GM19395 (cell line): Measurements from ENCODE around the gene BBX.

Experiments
- ATAC-seq: cut with Tn5 transposase; IDR thresholded peaks from one replicate; pipeline ENCODE4 v1.9.1; 2021; ENCODE audit warnings: mild to moderate bottlenecking, moderate library complexity; ENCODE audit not compliant: unreplicated experiment

The BBX gene

DNA sequence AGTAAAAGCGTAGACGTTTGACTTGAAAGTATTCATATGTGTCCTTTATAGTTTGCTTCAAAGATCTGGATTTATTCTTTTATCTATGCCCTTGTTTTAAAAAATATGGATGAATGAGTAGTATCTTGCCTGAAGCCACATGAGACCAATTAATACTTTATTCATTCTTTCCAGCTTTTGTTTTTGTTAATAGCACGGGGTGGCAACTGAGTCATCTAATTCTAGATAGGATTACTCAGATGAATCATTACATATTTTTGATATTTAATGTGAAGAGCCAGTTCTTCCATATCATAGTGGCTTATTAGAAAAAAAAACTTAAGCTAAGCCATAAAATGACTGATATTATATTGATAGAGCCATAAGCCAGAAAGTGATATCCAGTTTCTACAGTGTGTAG lies 121.9 kb downstream of the BBX start:
- no peak for ATAC-seq

DNA sequence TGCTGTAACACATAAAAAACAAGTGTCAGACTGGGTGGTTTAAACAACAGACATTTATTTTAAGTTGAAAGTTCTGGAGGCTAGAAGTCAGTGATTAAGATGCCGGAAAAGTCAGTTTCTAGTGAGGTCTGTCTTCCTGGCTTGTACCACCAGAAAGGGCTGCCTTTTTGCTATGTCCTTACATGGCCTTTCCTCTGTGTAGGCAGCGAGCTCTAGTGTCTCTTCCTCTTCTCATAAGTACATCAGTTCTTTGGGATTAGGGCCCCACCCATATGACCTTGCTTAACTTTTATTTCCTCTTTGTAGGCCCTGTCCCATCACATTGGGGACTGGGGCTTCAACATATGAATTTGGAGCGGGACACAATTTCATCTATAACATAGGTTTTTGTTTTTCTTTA lies 128.0 kb downstream of the BBX start:
- no peak for ATAC-seq

DNA sequence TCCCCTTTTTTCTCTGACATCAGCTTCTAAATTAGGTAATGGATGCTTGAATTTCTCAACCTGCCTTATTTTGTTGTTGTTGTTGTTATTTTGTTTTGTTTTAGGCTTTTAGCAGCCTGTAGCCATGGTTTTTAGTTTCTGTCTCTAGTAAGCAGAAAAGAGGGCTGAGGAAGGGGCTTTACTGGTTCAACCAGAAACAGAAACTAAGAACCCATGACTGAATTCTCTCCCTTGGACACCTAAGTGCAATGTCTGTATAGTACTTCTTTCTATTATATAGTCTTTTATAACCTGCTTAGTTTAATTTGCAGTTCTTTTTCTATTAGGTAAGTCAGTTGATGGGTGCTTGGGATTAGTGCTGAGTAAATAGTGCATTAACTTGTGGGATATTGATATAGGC lies 129.0 kb downstream of the BBX start:
- ATAC-seq, result peak; percentile 78

DNA sequence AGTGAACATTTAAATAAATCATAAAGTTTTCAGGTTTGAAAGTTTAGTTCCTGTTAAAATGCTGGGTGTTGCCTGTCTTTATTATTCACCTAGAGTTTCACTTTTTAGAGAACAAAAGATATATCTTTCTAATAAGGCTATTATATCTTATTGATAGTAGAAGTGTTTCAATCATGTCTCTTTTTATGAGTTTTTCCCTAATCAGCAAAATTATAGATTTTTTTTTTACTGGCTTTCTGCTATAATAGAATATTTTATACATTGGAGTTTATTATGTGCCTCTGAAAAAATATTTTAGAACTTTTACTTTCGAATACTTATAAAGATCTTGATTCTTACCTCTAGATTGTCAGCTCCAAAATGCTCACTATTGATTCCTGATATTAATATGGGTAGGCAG lies 131.5 kb downstream of the BBX start:
- no peak for ATAC-seq

DNA sequence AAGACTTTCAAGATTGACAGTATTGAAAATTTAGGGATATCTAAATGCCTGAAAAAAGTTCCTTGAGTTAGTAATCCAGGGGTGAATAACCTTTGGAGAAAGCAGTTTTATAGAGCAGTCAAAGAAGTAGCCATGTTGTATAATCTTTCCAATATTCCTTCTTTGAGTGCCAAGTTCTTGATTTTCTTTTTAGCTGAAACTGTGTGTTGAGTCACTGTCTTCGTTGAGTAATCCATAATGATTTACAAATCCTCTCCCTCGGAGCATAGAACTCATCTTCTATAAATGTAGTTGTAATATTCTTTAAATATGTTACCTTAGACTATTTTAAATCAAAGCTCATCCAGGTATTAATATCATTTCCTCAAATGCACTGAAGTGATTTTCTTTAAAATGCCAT lies 135.2 kb downstream of the BBX start:
- ATAC-seq, result no peak

DNA sequence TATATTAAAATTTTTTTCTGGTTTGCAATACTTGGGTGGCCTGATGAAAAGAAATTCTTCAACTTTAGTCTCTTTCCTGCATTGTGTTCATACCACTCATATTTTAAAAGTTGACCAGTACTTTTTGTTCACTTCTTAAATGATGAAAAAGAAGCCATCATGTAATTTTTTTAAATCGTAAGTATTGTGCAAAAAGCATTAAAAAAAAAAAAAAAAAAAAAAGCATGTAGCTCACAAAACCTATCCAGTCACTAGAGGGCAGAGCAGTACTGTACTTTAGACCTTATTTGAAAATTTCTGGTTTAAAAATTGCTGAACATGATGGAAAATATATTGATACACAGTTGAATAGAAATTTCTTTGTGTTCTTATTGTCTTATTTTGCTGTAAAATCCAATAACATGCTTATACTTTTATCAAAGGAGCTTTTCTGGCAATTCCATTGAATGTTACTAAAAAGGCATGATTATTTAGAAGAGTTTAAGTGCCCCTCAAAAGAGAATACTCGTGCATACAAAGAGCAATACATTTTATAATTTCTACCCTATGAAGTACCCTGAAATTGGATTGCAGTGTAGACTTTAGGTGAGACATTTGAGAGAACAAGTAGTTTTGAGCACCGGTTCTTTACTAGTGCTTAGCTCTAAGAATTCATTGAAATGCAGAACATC lies 137.7 kb downstream of the BBX start:
- no peak for ATAC-seq

DNA sequence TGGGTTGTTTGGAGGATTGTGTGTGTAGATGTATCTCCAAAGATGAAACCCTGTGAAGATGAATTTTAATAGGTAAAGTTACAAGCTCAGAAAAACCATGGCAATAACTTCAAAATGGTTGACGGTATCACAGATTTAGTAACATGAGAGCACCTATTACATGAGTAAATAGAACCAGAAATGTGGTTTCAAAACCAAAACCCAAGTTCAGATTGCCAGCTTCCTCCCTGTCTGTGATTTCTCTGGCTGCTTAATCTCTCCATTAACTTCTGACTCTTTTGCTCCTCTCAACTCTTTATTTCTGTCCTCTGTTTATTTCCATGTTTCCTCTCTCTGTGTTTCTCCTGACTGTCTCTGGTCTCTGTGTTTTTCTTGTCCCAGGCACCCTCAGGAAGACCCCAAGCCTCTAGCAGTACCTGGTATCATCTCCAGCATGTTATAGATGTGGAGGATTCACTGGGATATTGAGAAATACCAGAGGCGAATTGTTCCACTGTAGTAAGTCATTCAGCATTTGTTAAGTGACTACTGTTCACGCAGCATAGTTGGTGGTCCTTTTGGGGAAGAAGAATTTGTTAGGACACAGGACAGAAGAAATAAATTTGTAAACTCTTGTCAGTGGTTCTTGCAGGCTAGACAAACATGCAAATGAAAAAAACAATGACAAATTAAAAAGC lies 138.8 kb downstream of the BBX start:
- ATAC-seq, result peak; percentile 81

DNA sequence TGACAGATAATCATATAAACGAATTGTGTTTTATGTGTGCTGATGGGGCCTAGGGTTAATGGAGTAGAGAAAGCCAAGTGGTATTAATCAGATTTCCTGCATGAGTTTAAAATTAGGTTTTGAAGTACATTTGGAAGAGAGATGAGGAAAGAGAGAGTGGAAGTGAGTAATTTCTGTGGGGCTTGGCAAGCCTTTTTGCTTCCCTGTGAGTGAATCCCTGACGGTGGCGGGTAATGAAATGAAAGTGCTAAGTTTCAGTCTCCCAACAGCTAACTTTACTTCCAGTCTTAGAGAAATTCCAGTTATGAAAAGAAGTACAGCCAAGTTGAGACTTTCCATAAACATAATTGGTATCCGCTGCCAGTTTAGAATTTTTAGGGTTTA lies 139.4 kb downstream of the BBX start:
- no peak for ATAC-seq

DNA sequence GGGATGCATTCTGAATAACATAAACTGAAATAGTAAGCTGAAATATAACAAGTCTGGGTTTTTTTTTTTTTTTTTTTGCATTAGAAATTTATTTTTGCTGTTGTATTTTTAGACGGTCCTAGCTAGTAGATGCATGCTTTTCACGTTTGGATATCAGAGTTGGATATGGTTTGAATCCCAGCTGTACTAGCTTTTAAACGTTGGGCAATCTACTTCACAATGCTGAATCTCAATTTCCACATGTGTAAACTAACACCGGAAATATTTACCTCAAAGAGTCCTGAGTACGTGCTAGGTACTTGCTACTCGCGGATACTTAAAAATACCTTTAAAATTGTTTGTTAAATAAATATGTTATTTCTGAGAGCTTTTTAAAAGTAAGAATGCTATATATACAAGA lies 139.8 kb downstream of the BBX start:
- ATAC-seq, result no peak

DNA sequence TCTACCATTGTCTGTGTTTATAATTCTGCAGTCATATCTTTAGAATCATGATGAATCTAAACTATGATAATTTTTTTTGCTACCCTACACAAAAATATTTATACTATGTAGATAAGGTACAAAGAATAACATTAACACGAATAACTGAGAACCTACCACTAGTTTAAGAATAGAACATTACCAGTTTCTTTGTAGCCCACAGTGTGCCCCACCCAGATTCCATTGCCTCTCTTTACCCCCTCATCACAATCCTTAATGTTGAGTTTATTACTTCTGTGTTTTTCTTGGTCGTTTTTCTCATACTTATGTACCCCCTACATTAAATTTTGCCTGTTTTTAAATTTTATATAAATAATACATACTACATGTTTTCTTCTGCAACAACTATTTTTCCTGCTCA lies 140.5 kb downstream of the BBX start:
- ATAC-seq, result no peak

DNA sequence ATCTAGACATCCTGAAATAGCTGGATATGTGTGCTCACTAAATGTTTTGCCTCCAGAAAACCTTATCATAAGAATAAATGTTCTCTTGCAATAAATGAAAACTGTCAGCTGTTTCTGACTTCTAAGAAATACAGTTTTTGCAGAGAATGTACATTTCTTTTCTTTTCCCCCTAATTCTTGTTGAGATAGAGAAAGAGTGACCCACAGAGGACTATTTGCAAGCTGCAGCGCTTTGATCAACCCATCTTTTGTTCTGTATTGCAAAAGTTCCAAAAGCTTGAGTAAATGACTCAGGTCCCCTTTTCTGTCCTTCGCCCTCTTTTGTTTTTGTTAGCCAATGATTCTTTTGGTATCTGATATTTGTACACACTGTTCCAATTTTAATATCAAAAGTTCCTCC lies 141.9 kb downstream of the BBX start:
- ATAC-seq, result no peak

DNA sequence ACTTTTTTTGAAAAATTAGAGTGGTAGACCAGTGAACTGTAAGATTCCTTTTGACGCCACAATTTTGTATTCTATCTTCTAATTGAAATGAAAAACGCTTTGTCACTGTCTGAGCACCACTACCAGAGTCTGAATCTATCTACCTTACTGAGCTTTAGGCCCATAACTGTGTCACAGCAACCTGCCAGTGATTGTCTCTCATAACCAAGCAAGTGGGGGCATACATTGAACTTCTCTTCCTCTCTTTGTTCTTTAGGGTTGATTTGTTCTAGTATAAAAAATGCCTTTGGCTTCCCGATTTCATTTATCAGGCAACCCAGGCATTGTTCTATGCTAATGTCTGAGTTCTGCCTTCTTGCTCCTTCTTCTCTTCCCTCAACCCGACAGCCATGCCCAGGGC lies 142.6 kb downstream of the BBX start:
- no peak for ATAC-seq

DNA sequence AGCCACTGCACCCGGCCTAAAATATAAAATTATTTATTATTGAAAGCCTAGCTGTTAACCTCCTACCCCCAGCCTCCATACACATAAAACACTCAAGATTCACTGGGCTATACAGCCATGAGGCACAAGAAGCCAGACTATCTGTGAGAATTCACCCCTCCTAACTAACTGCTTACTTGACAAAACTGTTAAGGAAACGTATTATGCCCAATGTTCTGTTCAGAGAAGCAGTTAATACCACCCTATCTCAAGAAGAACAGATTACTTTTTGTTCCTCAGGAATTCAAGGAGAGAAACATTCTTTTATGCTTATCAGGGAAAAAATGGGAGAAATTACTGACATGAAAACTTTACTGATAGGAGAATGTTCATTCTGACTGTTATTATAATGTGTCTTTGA lies 144.1 kb downstream of the BBX start:
- no peak for ATAC-seq

DNA sequence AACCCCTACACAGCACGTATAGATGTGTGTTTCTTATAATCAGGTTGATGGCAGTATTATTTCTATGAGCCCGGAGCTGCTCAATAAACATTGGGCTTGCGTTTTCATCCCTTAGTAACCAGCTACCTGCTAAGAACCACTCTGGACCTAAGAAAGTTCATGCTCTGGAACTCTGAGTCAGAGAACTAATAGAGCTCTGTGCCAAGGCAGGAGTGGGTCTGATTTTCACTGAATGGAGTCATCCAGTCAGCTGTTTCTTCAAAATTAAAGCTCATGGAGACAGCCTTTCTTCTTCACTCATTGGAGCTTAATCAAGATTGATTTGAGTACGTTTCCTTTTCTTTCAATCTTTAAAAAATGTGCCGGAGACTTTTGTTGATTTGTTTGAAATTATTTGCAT lies 145.7 kb downstream of the BBX start:
- ATAC-seq, result no peak

DNA sequence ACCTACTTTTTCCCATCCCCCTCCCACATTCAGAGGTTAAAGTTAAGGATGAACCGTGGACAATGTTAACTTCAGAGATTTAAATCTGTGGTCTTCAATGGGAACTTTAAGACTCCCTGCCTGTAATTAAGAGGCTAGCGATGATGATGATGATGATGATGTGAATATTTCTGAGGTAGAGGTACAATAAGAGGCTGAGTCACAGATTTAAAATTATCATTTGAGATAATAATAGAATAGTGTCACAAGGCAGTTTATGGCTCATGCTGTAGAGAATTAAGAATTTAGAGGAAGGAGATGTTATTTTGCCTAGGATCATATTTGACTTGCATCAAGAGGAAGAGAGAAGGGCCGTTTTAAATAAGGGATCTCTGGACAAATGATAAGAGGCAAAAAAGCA lies 146.2 kb downstream of the BBX start:
- ATAC-seq, result no peak

DNA sequence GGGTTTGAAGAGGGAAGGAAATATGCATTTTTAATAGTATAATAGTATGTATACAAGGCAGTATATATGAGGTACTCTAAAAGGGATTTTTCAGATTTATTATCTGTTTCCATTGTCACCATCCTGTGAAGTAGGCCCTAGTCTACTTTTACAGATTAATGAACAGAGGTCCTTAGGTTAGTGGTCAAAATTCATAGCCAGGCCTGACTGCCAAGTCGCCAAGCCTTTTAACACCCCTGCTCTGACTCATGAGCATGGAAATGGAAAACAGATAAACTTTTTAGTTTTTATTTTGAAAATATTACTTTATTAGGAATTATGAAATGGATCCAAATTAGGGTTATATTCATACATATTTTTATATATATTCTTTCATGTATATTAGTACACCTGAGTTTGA lies 146.9 kb downstream of the BBX start:
- no peak for ATAC-seq

DNA sequence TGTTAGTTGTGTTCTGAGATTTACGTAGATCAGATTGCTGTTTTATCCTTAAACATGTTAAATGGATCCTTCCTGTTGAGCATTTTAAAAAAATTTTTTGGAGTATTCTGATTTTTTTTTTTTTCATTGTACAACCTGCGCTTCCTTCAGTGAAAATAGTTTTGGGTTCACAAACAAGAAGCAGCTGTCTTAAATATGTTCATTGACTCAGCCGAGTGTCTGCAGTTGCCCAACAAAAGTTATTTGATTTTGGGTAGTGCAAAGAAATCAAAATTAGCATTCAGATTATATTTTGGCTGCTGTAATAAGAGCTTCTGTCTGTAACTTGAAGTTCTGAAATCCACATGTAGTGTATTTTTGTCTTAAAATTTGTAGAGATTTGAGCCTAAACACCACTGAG lies 148.2 kb downstream of the BBX start:
- ATAC-seq, result no peak

DNA sequence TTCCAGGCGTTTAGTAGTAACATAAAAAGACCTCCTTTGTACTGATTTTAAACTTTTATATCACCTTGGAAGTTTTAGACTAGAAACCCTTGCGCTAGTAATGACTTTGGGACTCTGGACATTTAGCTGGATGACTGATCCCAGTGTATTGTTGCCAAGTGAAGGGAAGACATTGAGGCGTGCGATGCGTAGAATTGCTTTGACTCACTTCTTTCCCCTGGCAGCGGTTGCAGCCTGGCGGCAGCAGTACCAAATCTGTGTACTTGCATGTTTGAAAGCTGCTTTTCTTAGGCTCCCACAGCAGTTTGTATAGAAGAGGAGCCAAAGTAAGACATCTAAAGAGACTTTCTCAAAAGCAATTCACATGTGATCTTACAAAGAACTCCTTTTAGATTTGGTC lies 151.6 kb downstream of the BBX start:
- no peak for ATAC-seq

DNA sequence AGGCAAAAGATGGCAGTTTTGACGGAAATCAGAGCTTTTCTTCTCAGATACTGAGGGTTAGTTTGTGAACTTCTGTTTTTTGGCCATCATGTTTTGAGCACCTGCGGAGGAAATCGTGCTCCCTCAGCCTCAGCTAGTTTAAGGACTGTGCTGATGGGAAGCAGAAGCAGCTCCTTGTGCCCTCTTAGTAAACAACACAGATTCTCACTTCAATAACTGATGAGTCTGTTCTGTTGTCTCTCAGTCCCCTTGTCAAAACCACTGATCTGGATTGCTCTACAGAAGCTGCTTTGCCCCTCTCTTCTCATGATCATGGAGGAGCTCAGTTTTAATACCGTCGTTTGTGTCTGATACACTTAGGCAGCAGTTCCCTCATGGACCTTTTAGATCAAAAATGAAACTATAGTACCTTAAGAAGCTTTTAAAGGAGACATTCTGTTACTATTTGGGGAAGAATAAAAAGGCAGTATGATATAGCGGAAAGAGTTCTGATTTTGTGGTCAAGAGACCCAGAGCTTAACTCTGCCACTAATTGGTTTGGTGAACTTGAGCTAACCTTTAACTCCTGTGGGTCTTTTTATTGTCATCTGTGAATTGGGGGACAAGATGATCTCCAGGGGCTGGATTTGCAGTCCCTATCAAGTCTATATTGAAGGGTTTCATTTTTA lies 152.6 kb downstream of the BBX start:
- ATAC-seq, result peak; percentile 77

DNA sequence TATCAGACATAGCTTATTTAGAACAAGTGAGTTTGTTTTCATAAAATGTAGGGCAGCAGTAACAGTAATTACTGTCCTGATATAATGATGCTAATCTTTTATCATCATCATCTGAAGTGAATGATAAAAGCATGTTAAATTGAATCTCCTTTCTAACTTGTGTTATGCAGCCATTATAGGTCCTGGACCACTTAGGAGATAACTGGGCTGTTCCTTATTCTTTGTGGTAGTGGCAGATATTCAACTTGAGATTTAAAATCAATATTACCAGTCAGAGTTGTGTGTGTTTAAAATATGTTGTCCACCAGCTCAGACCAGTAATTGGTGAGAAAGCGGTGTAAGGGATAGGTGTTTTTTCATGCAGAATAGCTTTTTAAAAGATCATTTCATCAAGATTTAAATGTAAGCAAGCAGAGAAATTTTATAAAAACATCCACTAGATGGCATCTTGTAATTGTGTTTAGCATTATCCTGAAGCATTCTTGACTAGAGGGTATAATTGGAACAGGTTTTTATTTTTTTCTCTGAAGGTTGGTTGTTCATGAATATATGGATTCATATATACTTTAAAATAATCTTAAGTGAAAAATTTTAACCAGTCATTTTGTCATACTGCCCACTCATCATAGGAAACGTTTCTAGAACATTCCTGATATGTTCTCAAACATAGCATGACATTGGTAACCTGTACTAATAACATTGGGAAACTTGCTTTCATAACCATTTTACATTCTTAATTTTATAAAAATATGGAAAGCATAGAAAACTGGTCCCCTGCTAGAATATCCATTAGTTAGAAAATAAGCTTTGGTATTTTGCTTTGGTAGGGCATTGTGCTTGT lies 153.9 kb downstream of the BBX start:
- no peak for ATAC-seq

DNA sequence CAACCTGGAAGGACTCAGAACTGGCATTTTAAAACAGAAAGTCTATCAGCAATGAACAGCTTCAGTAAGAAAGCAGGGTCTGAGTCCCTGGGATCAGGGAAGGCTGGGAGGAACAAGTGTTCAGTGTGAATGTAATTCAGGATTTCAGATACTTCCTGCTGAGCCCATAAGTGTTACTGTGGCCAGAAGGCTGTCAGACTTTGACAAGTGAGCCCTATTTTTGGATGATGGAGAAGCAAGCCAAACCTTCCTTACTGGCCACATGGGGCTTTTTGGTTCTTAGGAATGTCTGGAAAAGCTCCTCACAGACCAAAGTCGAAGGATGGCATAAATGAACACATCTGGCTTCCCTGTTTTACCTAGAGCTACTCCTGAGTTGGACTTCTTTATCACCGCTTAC lies 157.2 kb downstream of the BBX start:
- ATAC-seq, result no peak

DNA sequence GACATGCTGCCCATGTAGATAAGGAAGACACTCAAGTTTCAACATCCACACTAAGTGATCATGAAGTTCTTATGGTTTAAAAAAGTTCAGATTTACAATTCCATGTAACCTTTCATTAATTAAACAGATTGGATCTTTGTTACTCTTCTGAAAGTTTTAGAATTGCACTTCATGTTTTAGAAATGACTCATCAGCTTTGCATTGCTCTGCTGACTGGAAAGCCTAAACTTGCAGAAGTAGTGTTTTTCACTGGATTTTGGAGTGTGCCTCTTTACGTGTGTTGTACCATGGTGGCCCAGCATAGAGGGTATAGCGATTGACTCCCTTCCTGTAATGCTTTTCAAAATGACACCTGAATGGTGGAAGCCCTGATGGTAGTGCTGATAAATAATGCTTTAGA lies 157.9 kb downstream of the BBX start:
- ATAC-seq, result peak; percentile 63
